UCSD-AML1 (cell line): Measurements from ENCODE around the gene USP17L11.
"Not testable (repeated sequence)": the region's sequence is repeated elsewhere in the genome, so short reads cannot be mapped to it uniquely, and the experiment has no call there.

Experiments used
- DNase-seq: peaks from one replicate; lab custom pipeline; 2025; ENCODE audit not compliant: unreplicated experiment; lab: John Stamatoyannopoulos, UW

Gene USP17L11

GRCh38 chr4:9215105-9215504, at the start of gene USP17L11:
Gene USP17L11, plus strand, starts transcription at chr4:9215405. Its CDS starts 0 bp downstream, at chr4:9215405.
- DNase-seq, result not testable (repeated sequence)

- DNase-seq, result not testable (repeated sequence)
Observed at GRCh38 chr4:9165990-9166389, 49.2 kb upstream of the USP17L11 start.

- not testable (repeated sequence) for DNase-seq
Observed at GRCh38 chr4:9169791-9170459, 45.3 kb upstream of the USP17L11 start, which contains the start of gene FAM90A26. Gene FAM90A26, plus strand, starts transcription at chr4:9170409. Its CDS starts 2,764 bp downstream, at chr4:9173173.

DNA sequence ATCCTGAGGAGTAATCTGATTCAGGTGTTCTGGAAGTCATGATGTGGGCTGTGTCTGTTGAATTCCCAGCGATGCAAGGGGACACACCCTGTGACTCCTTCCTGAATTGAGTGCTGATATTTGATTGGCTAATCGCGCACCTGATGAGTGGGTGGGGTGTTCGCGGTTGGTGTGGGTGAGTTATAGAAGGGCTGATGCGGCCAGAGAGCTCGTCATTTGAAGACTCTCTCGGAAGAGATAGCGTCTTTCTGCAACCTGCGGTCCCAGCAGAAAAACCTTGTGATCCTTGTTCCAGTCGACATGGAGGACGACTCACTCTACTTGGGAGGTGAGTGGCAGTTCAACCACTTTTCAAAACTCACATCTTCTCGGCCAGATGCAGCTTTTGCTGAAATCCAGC, 4.8 kb upstream of the USP17L11 start, which contains the start of gene USP17L10:
TSS of gene USP17L10 (plus strand) at position 301 of the 400 bp plus-strand sequence. CDS start at position 301, 0 bp downstream.
- not testable (repeated sequence) for DNase-seq

DNA sequence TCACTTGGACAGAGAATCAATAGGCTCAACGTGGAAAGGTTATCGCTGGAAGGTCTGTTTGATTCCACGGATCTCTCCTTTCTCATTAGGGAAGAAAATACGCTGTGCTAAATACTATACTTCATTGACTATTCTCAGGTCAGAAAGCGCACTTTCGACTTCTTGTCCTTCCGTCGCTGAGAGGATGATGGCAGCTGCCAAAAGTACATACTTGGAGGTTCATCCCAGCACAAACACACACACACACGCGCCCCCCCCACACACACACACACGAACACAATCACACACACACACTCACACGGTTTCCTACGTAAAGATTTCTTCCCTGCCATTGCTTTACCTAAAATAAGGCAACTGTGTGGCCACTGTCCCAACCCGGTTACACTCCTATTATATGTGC, 504 bp upstream of the USP17L11 start:
- DNase-seq, result not testable (repeated sequence)

DNA sequence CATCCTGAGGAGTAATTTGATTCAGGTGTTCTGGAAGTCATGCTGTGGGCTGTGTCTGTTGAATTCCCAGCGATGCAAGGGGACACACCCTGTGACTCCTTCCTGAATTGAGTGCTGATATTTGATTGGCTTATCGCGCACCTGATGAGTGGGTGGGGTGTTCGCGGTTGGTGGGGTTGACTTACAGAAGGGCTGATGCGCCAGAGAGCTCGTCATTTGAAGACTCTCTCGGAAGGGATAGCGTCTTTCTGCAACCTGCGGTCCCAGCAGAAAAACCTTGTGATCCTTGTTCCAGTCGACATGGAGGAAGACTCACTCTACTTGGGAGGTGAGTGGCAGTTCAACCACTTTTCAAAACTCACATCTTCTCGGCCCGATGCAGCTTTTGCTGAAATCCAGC, 4.6 kb downstream of the USP17L11 start, which contains the start of gene USP17L12:
TSS of gene USP17L12 (plus strand) at position 301 of the 400 bp plus-strand sequence. CDS start at position 301, 0 bp downstream.
- not testable (repeated sequence) for DNase-seq

- DNase-seq, result not testable (repeated sequence)
Observed at GRCh38 chr4:9224596-9224995, 9.4 kb downstream of the USP17L11 start, which contains the start of gene USP17L13. Gene USP17L13, plus strand, starts transcription at chr4:9224896. Its CDS starts 0 bp downstream, at chr4:9224896.

- DNase-seq, result not testable (repeated sequence)
Observed at GRCh38 chr4:9230249-9230648, 15.0 kb downstream of the USP17L11 start.

DNA sequence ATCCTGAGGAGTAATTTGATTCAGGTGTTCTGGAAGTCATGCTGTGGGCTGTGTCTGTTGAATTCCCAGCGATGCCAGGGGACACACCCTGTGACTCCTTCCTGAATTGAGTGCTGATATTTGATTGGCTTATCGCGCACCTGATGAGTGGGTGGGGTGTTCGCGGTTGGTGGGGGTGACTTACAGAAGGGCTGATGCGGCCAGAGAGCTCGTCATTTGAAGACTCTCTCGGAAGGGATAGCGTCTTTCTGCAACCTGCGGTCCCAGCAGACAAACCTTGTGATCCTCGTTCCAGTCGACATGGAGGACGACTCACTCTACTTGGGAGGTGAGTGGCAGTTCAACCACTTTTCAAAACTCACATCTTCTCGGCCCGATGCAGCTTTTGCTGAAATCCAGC, 18.9 kb downstream of the USP17L11 start, which contains the start of gene USP17L15:
TSS of gene USP17L15 (plus strand) at position 301 of the 400 bp plus-strand sequence. CDS start at position 301, 0 bp downstream.
- not testable (repeated sequence) for DNase-seq

GRCh38 chr4:9238461-9238860, 23.3 kb downstream of the USP17L11 start:
- not testable (repeated sequence) for DNase-seq

DNA sequence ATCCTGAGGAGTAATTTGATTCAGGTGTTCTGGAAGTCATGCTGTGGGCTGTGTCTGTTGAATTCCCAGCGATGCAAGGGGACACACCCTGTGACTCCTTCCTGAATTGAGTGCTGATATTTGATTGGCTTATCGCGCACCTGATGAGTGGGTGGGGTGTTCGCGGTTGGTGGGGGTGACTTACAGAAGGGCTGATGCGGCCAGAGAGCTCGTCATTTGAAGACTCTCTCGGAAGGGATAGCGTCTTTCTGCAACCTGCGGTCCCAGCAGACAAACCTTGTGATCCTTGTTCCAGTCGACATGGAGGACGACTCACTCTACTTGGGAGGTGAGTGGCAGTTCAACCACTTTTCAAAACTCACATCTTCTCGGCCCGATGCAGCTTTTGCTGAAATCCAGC, 28.4 kb downstream of the USP17L11 start, which contains the start of gene USP17L17:
TSS of gene USP17L17 (plus strand) at position 301 of the 400 bp plus-strand sequence. CDS start at position 301, 0 bp downstream.
- not testable (repeated sequence) for DNase-seq

DNA sequence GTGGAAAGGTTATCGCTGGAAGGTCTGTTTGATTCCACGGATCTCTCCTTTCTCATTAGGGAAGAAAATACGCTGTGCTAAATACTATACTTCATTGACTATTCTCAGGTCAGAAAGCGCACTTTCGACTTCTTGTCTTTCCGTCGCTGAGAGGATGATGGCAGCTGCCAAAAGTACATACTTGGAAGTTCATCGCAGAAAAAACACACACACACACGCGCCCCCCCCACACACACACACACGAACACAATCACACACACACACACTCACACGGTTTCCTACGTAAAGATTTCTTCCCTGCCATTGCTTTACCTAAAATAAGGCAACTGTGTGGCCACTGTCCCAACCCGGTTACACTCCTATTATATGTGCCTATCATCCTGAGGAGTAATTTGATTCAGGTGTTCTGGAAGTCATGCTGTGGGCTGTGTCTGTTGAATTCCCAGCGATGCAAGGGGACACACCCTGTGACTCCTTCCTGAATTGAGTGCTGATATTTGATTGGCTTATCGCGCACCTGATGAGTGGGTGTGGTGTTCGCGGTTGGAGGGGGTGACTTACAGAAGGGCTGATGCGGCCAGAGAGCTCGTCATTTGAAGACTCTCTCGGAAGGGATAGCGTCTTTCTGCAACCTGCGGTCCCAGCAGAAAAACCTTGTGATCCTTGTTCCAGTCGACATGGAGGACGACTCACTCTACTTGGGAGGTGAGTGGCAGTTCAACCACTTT, 32.9 kb downstream of the USP17L11 start, which contains the start of gene USP17L18:
TSS of gene USP17L18 (plus strand) at position 678 of the 728 bp plus-strand sequence. CDS start at position 678, 0 bp downstream.
- not testable (repeated sequence) for DNase-seq

GRCh38 chr4:9253078-9253477, 37.9 kb downstream of the USP17L11 start, which contains the start of gene USP17L19:
Gene USP17L19, plus strand, starts transcription at chr4:9253378. Its CDS starts 0 bp downstream, at chr4:9253378.
- not testable (repeated sequence) for DNase-seq

DNA sequence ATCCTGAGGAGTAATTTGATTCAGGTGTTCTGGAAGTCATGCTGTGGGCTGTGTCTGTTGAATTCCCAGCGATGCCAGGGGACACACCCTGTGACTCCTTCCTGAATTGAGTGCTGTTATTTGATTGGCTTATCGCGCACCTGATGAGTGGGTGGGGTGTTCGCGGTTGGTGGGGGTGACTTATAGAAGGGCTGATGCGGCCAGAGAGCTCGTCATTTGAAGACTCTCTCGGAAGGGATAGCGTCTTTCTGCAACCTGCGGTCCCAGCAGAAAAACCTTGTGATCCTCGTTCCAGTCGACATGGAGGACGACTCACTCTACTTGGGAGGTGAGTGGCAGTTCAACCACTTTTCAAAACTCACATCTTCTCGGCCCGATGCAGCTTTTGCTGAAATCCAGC, 42.6 kb downstream of the USP17L11 start, which contains the start of gene USP17L20:
TSS of gene USP17L20 (plus strand) at position 301 of the 400 bp plus-strand sequence. CDS start at position 301, 0 bp downstream.
- DNase-seq, result not testable (repeated sequence)

DNA sequence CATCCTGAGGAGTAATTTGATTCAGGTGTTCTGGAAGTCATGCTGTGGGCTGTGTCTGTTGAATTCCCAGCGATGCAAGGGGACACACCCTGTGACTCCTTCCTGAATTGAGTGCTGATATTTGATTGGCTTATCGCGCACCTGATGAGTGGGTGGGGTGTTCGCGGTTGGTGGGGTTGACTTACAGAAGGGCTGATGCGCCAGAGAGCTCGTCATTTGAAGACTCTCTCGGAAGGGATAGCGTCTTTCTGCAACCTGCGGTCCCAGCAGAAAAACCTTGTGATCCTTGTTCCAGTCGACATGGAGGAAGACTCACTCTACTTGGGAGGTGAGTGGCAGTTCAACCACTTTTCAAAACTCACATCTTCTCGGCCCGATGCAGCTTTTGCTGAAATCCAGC, 47.4 kb downstream of the USP17L11 start, which contains the start of gene USP17L21:
TSS of gene USP17L21 (plus strand) at position 301 of the 400 bp plus-strand sequence. CDS start at position 301, 0 bp downstream.
- not testable (repeated sequence) for DNase-seq
